Activated CD8-positive, alpha-beta memory T cell treated with anti-CD3 and anti-CD28 coated beads for 48 hours (primary cell): ENCODE data around the gene ATP13A2.
"Not testable (repeated sequence)": the region's sequence is repeated elsewhere in the genome, so short reads cannot be mapped to it uniquely, and the experiment has no call there.

Experiments used
- DNase-seq, 3 experiments: peaks; one replicate each; pipeline ENCODE4 v3.0.0-alpha.2; 2020; ENCODE audit warnings: low read depth in 2 of 3, low spot score in 2 of 3

The ATP13A2 gene

GRCh38 chr1:16961297-16962133 lies 50.2 kb downstream of the ATP13A2 start:
- DNase-seq: no peak

GRCh38 chr1:16960560-16961296 lies 51.0 kb downstream of the ATP13A2 start:
- DNase-seq: peak; percentile 47 to 64 (median 63)

- DNase-seq: no peak
Observed at GRCh38 chr1:16958475-16958874, 53.3 kb downstream of the ATP13A2 start.

GRCh38 chr1:16957731-16958130 lies 54.0 kb downstream of the ATP13A2 start:
- DNase-seq: no peak

- no peak for DNase-seq
Observed at GRCh38 chr1:16956775-16957174, 55.0 kb downstream of the ATP13A2 start.

GRCh38 chr1:16955186-16955585 lies 56.5 kb downstream of the ATP13A2 start:
- DNase-seq: no peak

GRCh38 chr1:16954579-16954978 lies 57.1 kb downstream of the ATP13A2 start:
- DNase-seq: no peak

GRCh38 chr1:16952376-16952775 lies 59.4 kb downstream of the ATP13A2 start:
- not testable (repeated sequence) for DNase-seq

- DNase-seq: not testable (repeated sequence)
Observed at GRCh38 chr1:16949026-16949425, 62.7 kb downstream of the ATP13A2 start.

GRCh38 chr1:16948282-16948891 lies 63.3 kb downstream of the ATP13A2 start:
- not testable (repeated sequence) for DNase-seq

- no peak for DNase-seq
Observed at GRCh38 chr1:16946646-16947045, 65.1 kb downstream of the ATP13A2 start.

GRCh38 chr1:16946185-16946584 lies 65.5 kb downstream of the ATP13A2 start:
- not testable (repeated sequence) for DNase-seq

- DNase-seq: not testable (repeated sequence)
Observed at GRCh38 chr1:16945512-16945911, 66.2 kb downstream of the ATP13A2 start.

GRCh38 chr1:16944038-16944437 lies 67.7 kb downstream of the ATP13A2 start:
- DNase-seq: no peak

GRCh38 chr1:16939386-16940180 lies 72.1 kb downstream of the ATP13A2 start:
- DNase-seq: not testable (repeated sequence)

- DNase-seq: no peak
Observed at GRCh38 chr1:16938351-16939321, 73.1 kb downstream of the ATP13A2 start.

GRCh38 chr1:16936580-16936979 lies 75.1 kb downstream of the ATP13A2 start:
- DNase-seq: not testable (repeated sequence)
